ENCODE data around the gene BEND6.
"Not testable (repeated sequence)": the region's sequence is repeated elsewhere in the genome, so short reads cannot be mapped to it uniquely, and the experiment has no call there.

BEND6 gene

GRCh38 chr6:57024321-57024720 is 69.4 kb downstream of the BEND6 start:
- in situ Hi-C loops (cut with MboI; ENCODE audit: low sequenced_read_pairs) = loop anchor here (25.0 kb wide), 1 partner anchor 687 kb away; no protein-coding TSS in a partner anchor

- in situ Hi-C loops (cut with MboI; ENCODE audit: low sequenced_read_pairs) = loop anchor here (25.0 kb wide), 1 partner anchor 687 kb away; no protein-coding TSS in a partner anchor
Observed at GRCh38 chr6:57024775-57025174, 69.9 kb downstream of the BEND6 start.

- in situ Hi-C loops (cut with MboI; ENCODE audit: low sequenced_read_pairs) = no loop called here
Observed at GRCh38 chr6:57026001-57026400, 71.1 kb downstream of the BEND6 start.

GRCh38 chr6:57027301-57027700 is 72.4 kb downstream of the BEND6 start:
- in situ Hi-C loops (cut with MboI; ENCODE audit: low sequenced_read_pairs) = no loop called here

GRCh38 chr6:57029213-57029612 is 74.3 kb downstream of the BEND6 start:
- in situ Hi-C loops (cut with MboI; ENCODE audit: low sequenced_read_pairs) = no loop called here

GRCh38 chr6:57033228-57033627 is 78.3 kb downstream of the BEND6 start:
- in situ Hi-C loops (cut with MboI; ENCODE audit: low sequenced_read_pairs) = no loop called here

GRCh38 chr6:57035549-57035948 is 80.6 kb downstream of the BEND6 start:
- in situ Hi-C loops (cut with MboI; ENCODE audit: low sequenced_read_pairs) = no loop called here

GRCh38 chr6:57038906-57039305 is 84.0 kb downstream of the BEND6 start:
- in situ Hi-C loops (cut with MboI; ENCODE audit: low sequenced_read_pairs) = no loop called here

GRCh38 chr6:57040011-57040410 is 85.1 kb downstream of the BEND6 start:
- in situ Hi-C loops (cut with MboI; ENCODE audit: low sequenced_read_pairs) = no loop called here

- in situ Hi-C loops (cut with MboI; ENCODE audit: low sequenced_read_pairs) = not testable (repeated sequence)
Observed at GRCh38 chr6:57044061-57044460, 89.2 kb downstream of the BEND6 start.

GRCh38 chr6:57044568-57044967 is 89.7 kb downstream of the BEND6 start:
- in situ Hi-C loops (cut with MboI; ENCODE audit: low sequenced_read_pairs) = no loop called here

- in situ Hi-C loops (cut with MboI; ENCODE audit: low sequenced_read_pairs) = not testable (repeated sequence)
Observed at GRCh38 chr6:57046332-57047256, 91.7 kb downstream of the BEND6 start, which contains the start of gene KIAA1586. KIAA1586 (plus strand) TSS chr6:57046693; CDS start chr6:57046756, 63 bp downstream.

- in situ Hi-C loops (cut with MboI; ENCODE audit: low sequenced_read_pairs) = not testable (repeated sequence)
Observed at GRCh38 chr6:57047257-57047585, 92.3 kb downstream of the BEND6 start.

- in situ Hi-C loops (cut with MboI; ENCODE audit: low sequenced_read_pairs) = not testable (repeated sequence)
Observed at GRCh38 chr6:57047859-57048258, 93.0 kb downstream of the BEND6 start.

GRCh38 chr6:57048577-57048976 is 93.7 kb downstream of the BEND6 start:
- in situ Hi-C loops (cut with MboI; ENCODE audit: low sequenced_read_pairs) = no loop called here

GRCh38 chr6:57063847-57064246 is 108.9 kb downstream of the BEND6 start:
- in situ Hi-C loops (cut with MboI; ENCODE audit: low sequenced_read_pairs) = no loop called here

GRCh38 chr6:57064809-57065208 is 109.9 kb downstream of the BEND6 start:
- in situ Hi-C loops (cut with MboI; ENCODE audit: low sequenced_read_pairs) = no loop called here

- in situ Hi-C loops (cut with MboI; ENCODE audit: low sequenced_read_pairs) = no loop called here
Observed at GRCh38 chr6:57068061-57068460, 113.2 kb downstream of the BEND6 start.

- in situ Hi-C loops (cut with MboI; ENCODE audit: low sequenced_read_pairs) = no loop called here
Observed at GRCh38 chr6:57069228-57069627, 114.3 kb downstream of the BEND6 start.

- in situ Hi-C loops (cut with MboI; ENCODE audit: low sequenced_read_pairs) = no loop called here
Observed at GRCh38 chr6:57069920-57070331, 115.0 kb downstream of the BEND6 start.

GRCh38 chr6:57072108-57072507 is 117.2 kb downstream of the BEND6 start:
- in situ Hi-C loops (cut with MboI; ENCODE audit: low sequenced_read_pairs) = no loop called here

- in situ Hi-C loops (cut with MboI; ENCODE audit: low sequenced_read_pairs) = no loop called here
Observed at GRCh38 chr6:57074383-57074782, 119.5 kb downstream of the BEND6 start.
